ENCODE measurements around the gene TMEM106B. TPM values are rescaled to one million over a fixed set of nuclear protein-coding genes. Genes with fewer than 3 reads are reported as not detected.
"Not testable (repeated sequence)": the region's sequence is repeated elsewhere in the genome, so short reads cannot be mapped to it uniquely, and the experiment has no call there.

The TMEM106B gene
- total RNA-seq (2014; rRNA removed; shearing (Covaris generic)): 58.1 and 69.6 TPM in 2 replicates

- peak; percentile 93 for DNase-seq (ENCODE audit: low read depth)
Observed at GRCh38 chr7:12211054-12211710, at the start of gene TMEM106B. TMEM106B (plus strand) TSS chr7:12211294; CDS start chr7:12214811, 3,517 bp downstream.

GRCh38 chr7:12162415-12163113 lies 48.5 kb upstream of the TMEM106B start:
- no peak for DNase-seq (ENCODE audit: low read depth)

GRCh38 chr7:12168065-12168464 lies 43.0 kb upstream of the TMEM106B start:
- DNase-seq (ENCODE audit: low read depth): not testable (repeated sequence)

- DNase-seq (ENCODE audit: low read depth): not testable (repeated sequence)
Observed at GRCh38 chr7:12169981-12170820, 40.9 kb upstream of the TMEM106B start.

- no peak for DNase-seq (ENCODE audit: low read depth)
Observed at GRCh38 chr7:12173671-12174070, 37.4 kb upstream of the TMEM106B start.

- DNase-seq (ENCODE audit: low read depth): no peak
Observed at GRCh38 chr7:12174931-12175330, 36.2 kb upstream of the TMEM106B start.

- DNase-seq (ENCODE audit: low read depth): no peak
Observed at GRCh38 chr7:12178317-12178716, 32.8 kb upstream of the TMEM106B start.

GRCh38 chr7:12194426-12194825 lies 16.7 kb upstream of the TMEM106B start:
- no peak for DNase-seq (ENCODE audit: low read depth)

- DNase-seq (ENCODE audit: low read depth): no peak
Observed at GRCh38 chr7:12196386-12196785, 14.7 kb upstream of the TMEM106B start.

- no peak for DNase-seq (ENCODE audit: low read depth)
Observed at GRCh38 chr7:12199363-12199762, 11.7 kb upstream of the TMEM106B start.

- DNase-seq (ENCODE audit: low read depth): no peak
Observed at GRCh38 chr7:12207046-12207445, 4.0 kb upstream of the TMEM106B start.

GRCh38 chr7:12209221-12209620 lies 1.9 kb upstream of the TMEM106B start:
- no peak for DNase-seq (ENCODE audit: low read depth)

GRCh38 chr7:12210179-12211053 lies 678 bp upstream of the TMEM106B start:
- no peak for DNase-seq (ENCODE audit: low read depth)

- DNase-seq (ENCODE audit: low read depth): peak; percentile 15
Observed at GRCh38 chr7:12211711-12212485, 804 bp downstream of the TMEM106B start.

GRCh38 chr7:12217311-12217710 lies 6.2 kb downstream of the TMEM106B start:
- DNase-seq (ENCODE audit: low read depth): no peak

- no peak for DNase-seq (ENCODE audit: low read depth)
Observed at GRCh38 chr7:12220389-12221046, 9.4 kb downstream of the TMEM106B start.

- no peak for DNase-seq (ENCODE audit: low read depth)
Observed at GRCh38 chr7:12221414-12221813, 10.3 kb downstream of the TMEM106B start.

- no peak for DNase-seq (ENCODE audit: low read depth)
Observed at GRCh38 chr7:12222889-12223579, 11.9 kb downstream of the TMEM106B start.

GRCh38 chr7:12225017-12225416 lies 13.9 kb downstream of the TMEM106B start:
- not testable (repeated sequence) for DNase-seq (ENCODE audit: low read depth)
